ENCODE results near the gene UMAD1.

UMAD1 gene

DNA sequence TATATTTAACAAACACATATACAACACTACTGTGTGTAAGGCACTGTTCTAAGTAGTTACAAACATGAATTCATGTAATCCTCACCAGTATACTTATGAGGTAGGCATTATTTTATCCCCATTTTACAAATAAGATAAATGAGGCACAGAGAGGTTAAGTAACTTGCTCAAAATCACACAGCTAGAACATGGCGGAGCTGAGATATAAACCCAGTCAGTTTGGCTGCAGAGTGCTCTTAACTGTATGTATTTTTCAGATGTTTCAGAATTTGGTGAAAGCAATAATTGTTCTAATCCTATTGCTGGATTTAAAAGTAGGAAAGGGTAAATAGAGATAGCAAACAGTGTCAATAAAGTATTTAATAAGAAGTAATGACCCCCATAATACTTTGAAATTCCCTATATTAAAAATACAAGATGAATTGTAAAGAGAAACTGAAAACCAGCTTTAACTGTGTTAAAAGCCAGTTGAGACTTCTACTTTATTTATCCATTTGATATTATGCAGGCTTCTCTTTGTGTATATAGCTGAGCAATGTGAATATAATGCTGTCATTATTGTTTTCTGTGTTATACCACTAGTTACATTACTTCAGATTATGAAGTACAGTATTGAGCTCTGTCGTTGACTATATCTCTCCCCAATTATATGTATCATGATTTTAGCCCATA, 110.2 kb downstream of the UMAD1 start:
- Histone ChIP-seq H3K9me3 (ENCODE audit: insufficient read depth, low read length, severe bottlenecking) (no peaks in the 10 kb centered on the region), H3K79me2 (ENCODE audit: insufficient read depth, low read length) (no peaks in the 10 kb centered on the region), H4K20me1 (ENCODE audit: insufficient read depth, low read length) (no peaks in the 10 kb centered on the region), H3K27ac (ENCODE audit: low read length) (no peak overlapping the region), H3K4me1 (ENCODE audit: insufficient read depth, low read length) (no peaks in the 10 kb centered on the region), H3K9ac (ENCODE audit: low read depth, low read length) (no peak overlapping the region), H3K27me3 (ENCODE audit: insufficient read depth, low read length, poor library complexity) (no peaks in the 10 kb centered on the region), H3K4me3 (ENCODE audit: low read depth in 1 of 2, low read length in 2 of 2) (no peak overlapping the region), H2AFZ (ENCODE audit: low read depth, low read length) (no peak overlapping the region), H3K4me2 (ENCODE audit: insufficient read depth, low read length) (no peak overlapping the region), H3K36me3 (ENCODE audit: insufficient read depth, low read length) (no peaks in the 10 kb centered on the region)
- DNase-seq (no peak), ATAC-seq (ENCODE audit: insufficient read depth, low read depth) (no peak)
- no peak for TF ChIP-seq EZH2 (IDR thresholded peaks at IDR 0.05; ENCODE audit: borderline replicate concordance, low read depth, low read length, severe bottlenecking)
- TF ChIP-seq, protein P1, sequence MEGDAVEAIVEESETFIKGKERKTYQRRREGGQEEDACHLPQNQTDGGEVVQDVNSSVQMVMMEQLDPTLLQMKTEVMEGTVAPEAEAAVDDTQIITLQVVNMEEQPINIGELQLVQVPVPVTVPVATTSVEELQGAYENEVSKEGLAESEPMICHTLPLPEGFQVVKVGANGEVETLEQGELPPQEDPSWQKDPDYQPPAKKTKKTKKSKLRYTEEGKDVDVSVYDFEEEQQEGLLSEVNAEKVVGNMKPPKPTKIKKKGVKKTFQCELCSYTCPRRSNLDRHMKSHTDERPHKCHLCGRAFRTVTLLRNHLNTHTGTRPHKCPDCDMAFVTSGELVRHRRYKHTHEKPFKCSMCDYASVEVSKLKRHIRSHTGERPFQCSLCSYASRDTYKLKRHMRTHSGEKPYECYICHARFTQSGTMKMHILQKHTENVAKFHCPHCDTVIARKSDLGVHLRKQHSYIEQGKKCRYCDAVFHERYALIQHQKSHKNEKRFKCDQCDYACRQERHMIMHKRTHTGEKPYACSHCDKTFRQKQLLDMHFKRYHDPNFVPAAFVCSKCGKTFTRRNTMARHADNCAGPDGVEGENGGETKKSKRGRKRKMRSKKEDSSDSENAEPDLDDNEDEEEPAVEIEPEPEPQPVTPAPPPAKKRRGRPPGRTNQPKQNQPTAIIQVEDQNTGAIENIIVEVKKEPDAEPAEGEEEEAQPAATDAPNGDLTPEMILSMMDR (IDR thresholded peaks at IDR 0.05; ENCODE audit: borderline replicate concordance, extremely low read depth, low read length, poor library complexity, severe bottlenecking) = no peak

DNA sequence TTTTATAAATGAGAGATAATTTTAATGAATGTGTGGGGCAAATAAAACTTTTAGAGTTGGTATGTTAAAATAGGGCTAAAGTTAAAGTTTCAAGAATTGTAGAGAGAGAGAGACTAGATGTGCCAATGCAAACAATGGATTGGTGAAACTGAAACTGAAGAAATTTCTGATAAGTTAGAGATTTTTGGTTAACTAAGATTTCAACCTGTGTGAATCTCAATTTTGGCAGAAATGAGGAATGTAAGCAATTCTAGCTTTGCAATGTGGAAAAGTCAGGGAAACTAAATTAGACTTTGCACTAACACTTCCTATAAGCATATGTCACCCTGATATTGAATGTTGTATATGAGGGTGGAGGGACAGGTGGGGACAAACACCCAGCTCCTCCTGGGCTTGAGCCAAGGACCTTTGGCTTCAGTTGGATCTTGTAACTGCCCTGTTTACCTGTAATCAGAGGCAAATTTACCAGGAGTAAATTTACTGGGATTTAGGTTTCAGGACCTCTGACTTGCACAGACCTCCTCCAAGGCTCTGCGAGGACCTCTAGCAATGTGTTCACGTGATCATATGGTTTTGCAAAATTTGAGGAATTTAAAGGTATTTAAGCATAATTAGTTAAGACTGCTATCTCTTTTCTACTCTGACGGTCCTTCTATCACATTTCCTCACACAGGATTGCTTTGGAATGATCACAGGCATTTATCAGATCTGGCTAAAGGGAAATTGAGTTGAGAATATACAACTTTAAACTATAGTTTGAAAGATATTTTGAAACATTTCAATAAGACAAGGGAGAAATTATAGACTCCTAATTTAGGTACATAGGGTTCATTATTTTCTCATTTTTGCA, 110.9 kb downstream of the UMAD1 start:
- Histone ChIP-seq H3K9me3 (ENCODE audit: insufficient read depth, low read length, severe bottlenecking) (no peaks in the 10 kb centered on the region), H3K27me3 (ENCODE audit: insufficient read depth, low read length, poor library complexity) (no peaks in the 10 kb centered on the region), H3K27ac (ENCODE audit: low read length) (no peak overlapping the region), H3K4me2 (ENCODE audit: insufficient read depth, low read length) (no peak overlapping the region), H2AFZ (ENCODE audit: low read depth, low read length) (no peak overlapping the region), H3K36me3 (ENCODE audit: insufficient read depth, low read length) (no peaks in the 10 kb centered on the region), H3K4me1 (ENCODE audit: insufficient read depth, low read length) (no peaks in the 10 kb centered on the region), H3K79me2 (ENCODE audit: insufficient read depth, low read length) (no peaks in the 10 kb centered on the region), H3K9ac (ENCODE audit: low read depth, low read length) (no peak overlapping the region), H3K4me3 (ENCODE audit: low read depth in 1 of 2, low read length in 2 of 2) (no peak overlapping the region), H4K20me1 (ENCODE audit: insufficient read depth, low read length) (no peaks in the 10 kb centered on the region)
- DNase-seq (no peak), ATAC-seq (ENCODE audit: insufficient read depth, low read depth) (no peak)
- no peak for TF ChIP-seq EZH2 (IDR thresholded peaks at IDR 0.05; ENCODE audit: borderline replicate concordance, low read depth, low read length, severe bottlenecking)
- TF ChIP-seq, protein P1 (IDR thresholded peaks at IDR 0.05; ENCODE audit: borderline replicate concordance, extremely low read depth, low read length, poor library complexity, severe bottlenecking) = no peak

DNA sequence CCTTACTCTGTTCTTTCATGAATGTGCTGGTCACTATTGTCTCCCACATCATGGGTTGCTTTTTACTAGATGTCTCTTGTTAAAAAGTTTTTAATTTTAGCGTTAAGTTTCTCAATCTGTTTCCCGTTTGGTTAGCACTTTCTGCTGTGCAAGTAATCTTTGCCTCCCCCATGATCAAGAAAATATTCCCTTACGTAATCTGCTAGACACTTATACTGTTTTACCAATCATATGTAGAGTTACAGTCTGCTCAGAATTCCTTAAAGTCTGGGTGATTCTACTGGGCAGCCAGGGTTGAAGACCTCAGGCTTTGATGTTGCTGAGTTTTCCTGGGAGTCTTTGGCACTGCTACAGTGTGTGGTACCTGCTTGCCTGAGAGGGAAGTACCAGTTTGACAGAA, 116.0 kb downstream of the UMAD1 start:
- Histone ChIP-seq H3K9me3 (ENCODE audit: insufficient read depth, low read length, severe bottlenecking) (no peaks in the 10 kb centered on the region), H3K4me3 (ENCODE audit: low read depth in 1 of 2, low read length in 2 of 2) (no peak overlapping the region), H3K27me3 (ENCODE audit: insufficient read depth, low read length, poor library complexity) (no peaks in the 10 kb centered on the region), H3K27ac (ENCODE audit: low read length) (no peak overlapping the region), H3K4me2 (ENCODE audit: insufficient read depth, low read length) (no peak overlapping the region), H2AFZ (ENCODE audit: low read depth, low read length) (no peak overlapping the region), H3K9ac (ENCODE audit: low read depth, low read length) (no peak overlapping the region), H4K20me1 (ENCODE audit: insufficient read depth, low read length) (no peaks in the 10 kb centered on the region), H3K36me3 (ENCODE audit: insufficient read depth, low read length) (no peaks in the 10 kb centered on the region), H3K4me1 (ENCODE audit: insufficient read depth, low read length) (peaks cover 11% of the 10 kb centered on the region), H3K79me2 (ENCODE audit: insufficient read depth, low read length) (no peaks in the 10 kb centered on the region)
- DNase-seq = no peak
- no peak for ATAC-seq (ENCODE audit: insufficient read depth, low read depth)
- TF ChIP-seq, protein P1 (IDR thresholded peaks at IDR 0.05; ENCODE audit: borderline replicate concordance, extremely low read depth, low read length, poor library complexity, severe bottlenecking) = no peak
- TF ChIP-seq EZH2 (IDR thresholded peaks at IDR 0.05; ENCODE audit: borderline replicate concordance, low read depth, low read length, severe bottlenecking) = no peak

Measured in DND-41 (cell line).